Fibroblast of lung (primary cell): ENCODE data around the gene SLC66A2. TPM values are rescaled to one million over a fixed set of nuclear protein-coding genes. Genes with fewer than 3 reads are reported as not detected.

Experiments used
- DNase-seq, 2 donors: peaks; one replicate each; pipeline versions ENCODE4 v3.0.0 to v3.0.0-alpha.2; 2010; ENCODE audit warnings: low read depth in 2 of 2
- H2AFZ ChIP-seq: 2 replicates; pipeline ENCODE4 v1.5.1; 2012; ENCODE audit warnings: low read length, control low read depth, inconsistent platforms
- H3K27ac ChIP-seq: 2 replicates; pipeline ENCODE4 v1.5.1; 2011; ENCODE audit warnings: low read length, control low read depth; ENCODE audit not compliant: insufficient read depth
- H3K27me3 ChIP-seq: 2 replicates; pipeline ENCODE4 v1.5.1; 2011; ENCODE audit warnings: mild to moderate bottlenecking, low read length; ENCODE audit not compliant: control insufficient read depth, insufficient read depth
- H3K36me3 ChIP-seq: 2 replicates; pipeline ENCODE4 v1.5.1; 2011; ENCODE audit warnings: low read length; ENCODE audit not compliant: control insufficient read depth, insufficient read depth
- H3K4me1 ChIP-seq: 2 replicates; pipeline ENCODE4 v1.5.1; 2011; ENCODE audit warnings: low read length; ENCODE audit not compliant: control insufficient read depth, insufficient read depth; ENCODE audit errors: extremely low read depth
- H3K4me2 ChIP-seq: 2 replicates; pipeline ENCODE4 v1.5.1; 2011; ENCODE audit warnings: low read length, control low read depth; ENCODE audit not compliant: insufficient read depth; ENCODE audit errors: extremely low read depth
- H3K4me3 ChIP-seq, 4 experiments: fragments of 200-600 bp in 1 of 4; sonication (generic) in 1 of 4; replicated peaks in 1 of 4; 2 replicates each; pipeline ENCODE4 v1.5.1; 2011 to 2016; ENCODE audit warnings: low read length in 4 of 4, low read depth in 3 of 4, mild to moderate bottlenecking in 3 of 4, control low read depth in 2 of 4, inconsistent platforms in 1 of 4, mixed read lengths in 1 of 4; ENCODE audit not compliant: insufficient read depth in 1 of 4; ENCODE audit errors: control extremely low read depth in 1 of 4
- H3K79me2 ChIP-seq: 2 replicates; pipeline ENCODE4 v1.5.1; 2012; ENCODE audit warnings: mild to moderate bottlenecking, low read length, inconsistent platforms; ENCODE audit not compliant: control insufficient read depth, insufficient read depth
- H3K9ac ChIP-seq: 2 replicates; pipeline ENCODE4 v1.5.1; 2011; ENCODE audit warnings: mild to moderate bottlenecking, low read length, control low read depth; ENCODE audit not compliant: insufficient read depth
- H3K9me3 ChIP-seq: 2 replicates; pipeline ENCODE4 v1.5.1; 2012; ENCODE audit warnings: low read depth, low read length; ENCODE audit not compliant: control insufficient read depth, insufficient read depth
- H4K20me1 ChIP-seq: 2 replicates; pipeline ENCODE4 v1.5.1; 2011; ENCODE audit warnings: low read length; ENCODE audit not compliant: control insufficient read depth, insufficient read depth; ENCODE audit errors: extremely low read depth
- CTCF ChIP-seq, 2 donors: IDR thresholded peaks in 1 of 2; conservative IDR thresholded peaks in 1 of 2; 1 replicate in 1 of 2; 2 replicates in 1 of 2; pipeline ENCODE4 v1.5.1; 2011 to 2012; ENCODE audit warnings: low read length in 2 of 2, control low read depth in 1 of 2, inconsistent platforms in 1 of 2, low read depth in 1 of 2, mild to moderate bottlenecking in 1 of 2
- EZH2 ChIP-seq: IDR thresholded peaks from 2 replicates; pipeline ENCODE4 v1.5.1; 2012; ENCODE audit warnings: low read length, control low read depth, mild to moderate bottlenecking; ENCODE audit errors: missing control alignments
- polyA plus RNA-seq, 2 donors: library from polyadenylated mRNA; depleted of rRNA in 1 of 2; stranded (reverse) in 1 of 2; unstranded in 1 of 2; fragments of >200 nt; gene quantifications; 2 replicates each; pipeline ENCODE4 v1.2.1, GENCODE V29; 2011 to 2012; ENCODE audit warnings: missing spikeins in 1 of 2
- total RNA-seq: library from RNA; depleted of rRNA; stranded (reverse); fragments of >200 nt; gene quantifications from 2 replicates; pipeline ENCODE4 v1.2.1, GENCODE V29; 2014

Gene SLC66A2
- total and polyA plus RNA-seq, 2 donors (not counting 1 experiment from before 2014, with no cell fraction given), result 13.2 to 46.1 TPM

GRCh38 chr18:79971211-79971952 lies 19.9 kb upstream of the SLC66A2 start:
- Histone ChIP-seq H3K9ac (no peak overlapping the region), H2AFZ (no peak overlapping the region), H3K4me1 (no peaks in the 10 kb centered on the region), H3K79me2 (peaks cover 23% of the 10 kb centered on the region), H3K9me3 (no peaks in the 10 kb centered on the region), H3K36me3 (peaks cover 16% of the 10 kb centered on the region), H3K27me3 (no peaks in the 10 kb centered on the region), H4K20me1 (no peaks in the 10 kb centered on the region), H3K4me3 (no peak overlapping the region), H3K27ac (no peak overlapping the region), H3K4me2 (no peak overlapping the region)
- no peak for DNase-seq
- TF ChIP-seq CTCF (conservative IDR thresholded peaks at IDR 0.05 in 1 of 2, IDR thresholded peaks at IDR 0.05 in 1 of 2; ENCODE audit: low read depth in 1 of 2, low read length in 2 of 2), result no peak
- no peak for TF ChIP-seq EZH2

GRCh38 chr18:79970419-79971133 lies 19.1 kb upstream of the SLC66A2 start:
- TF ChIP-seq CTCF (conservative IDR thresholded peaks at IDR 0.05 in 1 of 2, IDR thresholded peaks at IDR 0.05 in 1 of 2; ENCODE audit: low read depth in 1 of 2, low read length in 2 of 2) (no peak), EZH2 (no peak)
- Histone ChIP-seq H3K4me1 (peaks cover 1% of the 10 kb centered on the region), H3K27me3 (no peaks in the 10 kb centered on the region), H3K36me3 (peaks cover 12% of the 10 kb centered on the region), H3K79me2 (peaks cover 16% of the 10 kb centered on the region), H3K9ac (no peak overlapping the region), H3K27ac (no peak overlapping the region), H3K4me2 (no peak overlapping the region), H3K9me3 (no peaks in the 10 kb centered on the region), H3K4me3 (no peak overlapping the region), H2AFZ (no peak overlapping the region), H4K20me1 (no peaks in the 10 kb centered on the region)
- DNase-seq, result no peak

- peaks cover 4% of the 10 kb centered on the region for H3K4me1 ChIP-seq
- H3K79me2 ChIP-seq, result no peaks in the 10 kb centered on the region
- H3K4me3 ChIP-seq, result peak overlapping the region; percentile 57 to 73 (median 67)
- H3K9me3 ChIP-seq, result no peaks in the 10 kb centered on the region
- peak; percentile 76 to 77 for DNase-seq
- no peak for TF ChIP-seq CTCF (conservative IDR thresholded peaks at IDR 0.05 in 1 of 2, IDR thresholded peaks at IDR 0.05 in 1 of 2; ENCODE audit: low read depth in 1 of 2, low read length in 2 of 2)
- no peak for TF ChIP-seq EZH2
- H3K36me3 ChIP-seq, result peaks cover 5% of the 10 kb centered on the region
- no peaks in the 10 kb centered on the region for H3K27me3 ChIP-seq
- peak overlapping the region; percentile 89 for H3K27ac ChIP-seq
- H4K20me1 ChIP-seq, result no peaks in the 10 kb centered on the region
- peak overlapping the region; percentile 69 for H3K4me2 ChIP-seq
- peak overlapping the region; percentile 91 for H3K9ac ChIP-seq
- peak overlapping the region; percentile 20 for H2AFZ ChIP-seq
These were observed 13.9 kb upstream of the SLC66A2 start for GRCh38 chr18:79965119-79965902.
